NOMO-1 treated with dmso at 0.1 percent for 144 hours (cell line): ENCODE data around the gene CRYL1.

Source experiments
- DNase-seq: peaks from one replicate; lab custom pipeline; 2025; ENCODE audit not compliant: unreplicated experiment; lab: John Stamatoyannopoulos, UW

The CRYL1 gene

DNA sequence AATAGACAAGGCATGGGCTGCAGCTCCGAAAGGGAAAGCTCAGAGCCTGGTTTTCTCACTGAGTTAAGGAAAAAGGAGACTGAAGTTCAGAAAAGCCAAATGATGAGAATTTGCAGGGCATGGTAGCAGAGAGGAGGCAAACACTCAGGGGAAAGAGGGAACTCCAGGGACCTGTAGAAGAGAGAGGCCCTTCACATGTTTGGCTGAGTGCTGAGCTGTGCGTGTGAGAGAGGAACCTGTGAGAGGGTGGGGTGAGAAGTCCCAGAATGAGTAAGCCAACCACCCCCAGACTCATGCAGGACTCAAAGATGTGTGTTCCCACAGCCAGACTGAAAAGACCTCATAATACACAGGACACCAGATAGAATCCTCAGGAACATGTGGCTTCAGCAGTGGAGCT lies 2.8 kb upstream of the CRYL1 start:
- DNase-seq: no peak

DNA sequence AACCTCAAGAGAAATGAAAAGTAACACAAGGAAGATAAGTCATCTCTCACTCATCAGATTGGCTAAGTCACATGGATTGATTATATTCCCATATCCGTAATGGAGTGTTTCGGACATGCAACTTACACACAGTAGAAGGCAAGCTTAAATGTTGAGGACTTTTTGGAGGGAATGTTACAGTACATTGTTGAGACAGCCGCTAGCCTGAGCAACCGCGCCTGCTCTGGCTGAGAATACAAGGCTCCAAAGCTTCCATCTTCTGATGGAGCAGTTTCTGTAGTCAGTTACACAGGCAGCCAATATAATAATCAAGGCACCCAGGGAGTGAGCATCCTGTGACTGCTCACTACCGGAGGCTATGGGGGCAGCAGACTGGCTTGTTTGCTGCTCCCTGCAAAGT lies 1.0 kb upstream of the CRYL1 start:
- no peak for DNase-seq

DNA sequence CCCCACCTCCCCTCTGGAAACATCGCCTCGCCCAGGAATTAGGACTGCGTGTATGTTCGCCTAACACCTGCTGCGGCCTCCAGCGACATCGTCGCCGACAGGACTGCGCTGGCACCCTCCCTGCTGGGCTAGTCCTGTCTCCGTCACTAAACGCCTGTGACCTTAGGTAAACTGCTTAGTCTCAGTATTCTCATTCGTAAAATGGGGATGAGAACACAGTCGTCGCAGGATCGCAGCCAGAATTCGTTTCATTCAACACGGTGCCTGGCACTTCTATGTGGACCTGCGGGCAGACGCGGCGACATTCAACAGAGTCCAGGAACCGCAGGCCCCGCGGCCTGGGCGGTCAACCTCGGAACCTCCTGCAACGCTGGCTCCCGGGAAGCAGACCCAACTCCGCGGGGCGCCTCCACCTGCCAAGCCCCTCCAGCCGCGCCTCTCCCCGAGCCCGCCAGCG lies 485 bp downstream of the CRYL1 start:
- no peak for DNase-seq

DNA sequence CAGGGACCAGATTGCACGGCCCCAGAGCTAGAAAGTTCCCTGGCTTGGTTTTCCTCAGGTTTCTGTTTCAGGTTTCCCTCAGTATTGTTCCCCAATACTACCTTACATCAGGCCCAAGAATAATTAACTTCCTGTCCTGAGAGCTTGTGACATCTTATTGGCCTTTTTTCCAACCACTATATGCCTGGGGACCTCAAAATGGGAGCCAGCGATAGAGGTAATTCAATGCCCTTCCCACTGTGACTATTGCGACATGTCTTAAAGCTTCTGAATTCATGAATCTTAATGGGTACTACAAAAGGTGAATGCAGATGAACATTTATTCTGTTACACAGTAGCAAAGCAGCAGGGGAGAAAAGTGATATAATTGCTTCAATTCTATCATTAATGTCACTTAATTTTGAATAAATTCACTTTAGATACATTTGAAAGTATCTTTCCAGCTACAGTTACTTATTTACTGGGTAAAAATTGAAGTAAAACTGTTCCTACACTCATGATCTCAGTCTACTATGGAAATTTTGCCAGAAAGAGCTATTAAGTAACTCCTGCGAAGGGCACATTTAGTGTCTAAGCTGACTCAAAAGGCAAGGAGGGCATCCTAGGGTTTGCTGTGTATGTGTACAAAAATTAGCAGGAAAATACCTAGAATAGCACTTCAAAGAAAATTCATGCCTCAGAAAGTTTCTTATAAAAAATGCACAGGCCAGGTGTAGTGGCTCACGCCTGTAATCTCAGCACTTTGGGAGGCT lies 4.1 kb downstream of the CRYL1 start:
- DNase-seq: no peak

DNA sequence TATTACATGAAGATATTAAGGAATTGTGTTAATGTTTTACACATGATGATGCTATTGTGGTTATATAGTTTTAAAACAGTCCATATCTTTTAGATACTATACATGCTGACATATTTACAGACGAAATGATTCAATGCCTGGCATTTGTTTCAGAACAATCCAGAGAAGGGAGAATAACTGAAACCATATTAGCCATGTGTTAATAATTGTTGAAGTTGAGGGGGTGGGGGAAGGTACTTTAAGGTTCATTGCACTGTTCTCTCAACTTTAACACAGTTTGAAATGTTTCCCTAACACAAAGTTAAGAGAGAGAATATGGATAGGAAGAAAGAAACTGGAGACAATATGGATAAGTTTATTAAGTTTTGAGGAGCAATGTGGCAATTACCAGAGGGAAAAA lies 5.8 kb downstream of the CRYL1 start:
- no peak for DNase-seq

DNA sequence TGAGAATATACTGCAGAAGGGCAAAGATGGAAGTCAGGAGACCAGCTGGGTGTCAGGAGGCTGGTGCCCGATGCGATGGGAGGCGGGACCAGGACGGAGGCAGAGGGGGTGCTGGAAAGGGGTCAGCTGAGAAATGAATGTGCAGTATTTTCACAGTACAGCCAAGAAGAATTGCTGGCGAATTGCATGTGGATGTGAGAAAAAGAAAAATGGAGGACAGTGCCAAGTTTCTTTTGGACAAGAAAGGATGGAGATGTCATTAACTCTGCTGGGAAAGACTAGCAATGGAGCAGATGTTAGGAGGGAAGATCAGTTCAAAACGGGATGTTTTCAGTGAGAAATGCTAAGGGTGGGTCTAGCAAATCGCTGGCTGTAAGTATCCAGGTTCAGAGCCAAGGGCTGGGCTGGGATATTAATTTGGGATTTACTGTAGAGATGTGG lies 7.0 kb downstream of the CRYL1 start:
- DNase-seq: no peak

DNA sequence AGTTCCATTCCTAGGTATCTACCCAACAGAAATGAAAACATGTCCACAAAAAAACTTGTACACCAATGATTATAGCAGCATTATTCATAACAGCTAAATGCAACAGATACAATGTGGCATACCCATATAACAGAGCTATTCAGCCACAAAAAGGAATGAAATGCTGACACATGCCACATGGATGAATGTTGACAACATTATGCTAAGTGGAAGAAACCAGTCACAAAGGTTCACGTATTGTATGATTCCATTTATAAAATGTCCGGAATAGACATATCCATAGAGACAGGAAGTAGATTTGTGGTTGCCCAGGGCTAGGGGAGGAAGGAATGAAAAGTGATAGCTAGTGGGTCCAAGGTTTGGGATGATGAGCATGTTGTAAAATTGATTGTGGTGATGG lies 10.8 kb downstream of the CRYL1 start:
- DNase-seq: no peak

DNA sequence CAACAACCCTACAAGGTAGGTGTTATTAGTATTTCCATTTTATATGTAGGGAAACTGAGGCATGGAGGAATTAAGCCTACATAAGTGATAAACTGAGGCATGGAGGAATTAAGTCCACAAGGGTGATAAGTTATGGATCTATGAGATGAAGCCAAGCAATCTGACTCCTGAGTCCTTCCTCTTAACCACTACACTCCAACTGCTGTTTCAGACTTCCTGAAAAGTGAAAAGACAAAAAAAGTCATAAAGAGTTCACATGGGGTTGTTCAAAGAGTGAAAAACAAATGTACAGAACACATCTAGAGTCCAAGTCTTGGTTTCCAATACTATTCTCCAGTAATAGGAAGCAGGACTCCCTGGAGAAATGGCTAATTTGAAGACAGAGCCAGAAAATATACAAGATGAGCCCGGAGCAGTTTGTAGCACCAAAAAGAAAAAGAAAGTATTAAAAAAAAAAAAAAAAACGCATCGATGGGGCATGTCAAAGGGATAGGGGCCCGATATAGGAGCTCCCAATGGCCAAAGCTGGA lies 12.1 kb downstream of the CRYL1 start:
- no peak for DNase-seq

DNA sequence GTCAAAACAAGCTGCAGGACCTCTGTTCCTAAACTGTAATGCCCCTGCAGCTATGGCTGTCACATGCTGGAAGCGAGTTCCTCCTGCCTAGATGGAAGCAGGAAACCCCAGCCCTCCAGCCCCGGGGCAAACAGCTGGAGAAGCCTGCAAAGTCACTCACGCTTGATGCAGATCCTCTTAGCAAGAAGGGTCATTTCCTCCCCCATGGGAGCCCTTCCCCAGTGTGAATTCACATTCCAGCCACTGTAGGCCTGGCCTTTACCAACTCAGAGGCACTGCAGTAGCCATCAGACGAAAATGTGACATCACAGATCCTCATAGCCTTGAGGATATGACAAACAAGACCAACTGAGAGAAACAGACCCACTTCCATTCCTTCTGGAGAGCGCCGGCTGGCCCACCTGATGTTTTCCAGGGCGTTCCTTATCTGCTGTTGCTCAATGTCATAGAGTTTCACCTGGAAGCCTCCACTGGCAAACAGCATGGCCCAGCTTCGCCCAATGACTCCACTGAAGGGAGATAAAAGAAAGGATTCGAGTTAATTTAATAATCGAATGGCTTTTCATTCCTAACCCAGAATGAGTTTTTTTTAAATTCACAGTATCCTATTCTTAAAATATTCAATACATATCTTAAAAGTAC lies 13.5 kb downstream of the CRYL1 start:
- DNase-seq: no peak

DNA sequence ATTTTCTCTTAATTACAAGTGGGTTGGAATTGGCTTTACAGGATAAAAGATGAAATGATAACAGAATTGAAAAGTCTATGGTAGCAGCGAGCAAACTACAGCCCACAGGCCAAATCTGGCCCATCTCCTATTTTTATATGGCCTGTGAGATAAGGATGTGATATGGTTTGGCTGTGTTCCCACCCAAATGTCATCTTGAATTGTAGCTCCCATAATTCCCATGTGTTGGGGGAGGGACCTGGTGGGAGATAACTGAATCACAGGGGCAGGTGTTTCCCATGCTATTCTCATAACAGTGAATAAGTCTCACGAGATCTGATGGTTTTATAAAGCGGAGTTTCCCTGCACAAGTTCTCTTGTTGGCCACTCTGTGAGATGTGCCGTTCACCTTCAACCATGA lies 19.0 kb downstream of the CRYL1 start:
- DNase-seq: no peak

DNA sequence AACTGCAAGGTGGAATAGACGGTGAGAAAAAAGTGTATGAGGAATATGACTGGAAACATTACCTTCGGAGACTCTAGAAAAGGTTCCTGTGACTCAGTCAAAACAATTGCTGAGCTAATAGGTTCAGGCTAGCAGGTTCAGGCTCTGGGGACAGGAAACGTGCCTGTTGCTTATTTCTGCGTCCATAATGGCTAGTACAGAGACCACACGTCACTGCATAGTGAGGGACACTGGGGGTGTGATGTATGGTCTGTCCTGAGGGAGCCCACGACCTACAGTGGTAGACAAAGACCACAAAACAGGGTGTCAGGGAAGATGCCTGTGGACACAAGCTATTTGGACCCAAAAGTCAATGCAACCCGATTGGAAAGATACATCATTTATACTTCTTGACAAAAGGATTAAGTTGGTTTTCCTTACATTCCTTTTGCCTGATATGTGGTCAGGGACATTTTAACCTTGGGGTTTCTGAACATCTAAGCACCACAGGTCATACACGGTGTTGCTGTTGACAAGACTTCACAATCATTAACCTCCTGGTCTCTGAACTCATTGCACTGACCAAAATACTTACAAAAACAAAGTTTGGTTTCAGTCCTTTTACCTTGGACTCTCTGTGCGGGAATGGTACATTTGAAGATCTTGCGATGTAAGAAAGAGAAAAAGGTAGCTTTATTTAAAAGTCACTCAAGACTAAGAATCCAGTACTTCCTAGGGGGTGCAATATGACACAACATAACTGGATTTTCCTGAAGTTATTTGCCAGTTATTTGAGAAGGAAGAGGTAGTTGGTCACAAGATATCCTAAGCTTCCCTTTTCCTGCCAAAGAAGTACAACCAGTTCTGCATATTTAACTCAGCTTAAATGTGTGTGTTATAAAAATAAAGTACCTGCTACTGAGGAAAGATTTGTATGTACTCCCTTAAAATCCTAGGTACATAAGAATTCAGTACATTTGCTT lies 20.0 kb downstream of the CRYL1 start:
- DNase-seq: no peak

DNA sequence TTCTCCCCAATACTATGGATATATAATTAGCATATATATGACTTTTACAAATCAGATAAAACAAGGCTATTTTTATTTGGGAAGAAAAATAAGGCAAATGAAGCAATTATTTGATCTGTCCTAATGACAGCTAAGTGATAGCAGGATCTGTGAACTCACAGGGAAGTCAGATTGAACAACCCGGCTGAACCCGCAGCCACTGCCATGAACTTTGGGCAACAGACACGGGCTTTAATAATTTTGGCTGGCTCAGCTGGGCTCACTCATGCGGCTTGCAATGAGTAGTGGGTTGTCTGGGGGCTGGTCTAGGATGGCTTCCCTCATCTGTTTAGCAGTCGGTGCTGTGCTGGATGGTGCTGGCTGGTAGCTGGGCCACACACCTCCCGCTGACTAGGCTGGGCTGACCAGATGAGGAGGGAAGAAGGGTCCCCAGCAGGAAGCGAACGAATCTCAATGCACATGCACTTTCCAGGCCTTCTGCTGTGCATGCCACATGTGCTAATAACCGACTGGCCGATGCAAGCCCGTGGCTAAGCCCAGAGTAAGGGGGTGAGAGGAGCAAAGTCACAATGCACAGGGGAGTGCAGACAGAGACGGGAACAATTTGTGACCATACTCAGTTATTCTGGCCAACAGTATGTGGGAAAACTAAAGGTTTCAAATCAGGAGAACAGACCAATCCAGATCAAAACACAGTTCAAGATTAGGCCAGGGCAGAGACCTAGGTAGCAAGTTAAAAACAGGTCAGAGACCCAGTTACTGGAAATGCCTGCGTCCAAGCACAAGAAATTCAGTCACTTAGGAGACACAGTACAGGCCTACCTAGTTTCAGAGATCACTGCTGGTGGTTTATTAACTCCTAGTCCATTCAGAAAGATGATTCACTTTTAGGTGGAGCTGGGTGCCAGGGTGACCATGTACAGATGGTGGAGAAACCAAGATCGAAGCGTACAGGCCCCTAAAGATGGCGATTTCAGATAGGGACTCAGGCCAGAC lies 22.3 kb downstream of the CRYL1 start:
- no peak for DNase-seq

DNA sequence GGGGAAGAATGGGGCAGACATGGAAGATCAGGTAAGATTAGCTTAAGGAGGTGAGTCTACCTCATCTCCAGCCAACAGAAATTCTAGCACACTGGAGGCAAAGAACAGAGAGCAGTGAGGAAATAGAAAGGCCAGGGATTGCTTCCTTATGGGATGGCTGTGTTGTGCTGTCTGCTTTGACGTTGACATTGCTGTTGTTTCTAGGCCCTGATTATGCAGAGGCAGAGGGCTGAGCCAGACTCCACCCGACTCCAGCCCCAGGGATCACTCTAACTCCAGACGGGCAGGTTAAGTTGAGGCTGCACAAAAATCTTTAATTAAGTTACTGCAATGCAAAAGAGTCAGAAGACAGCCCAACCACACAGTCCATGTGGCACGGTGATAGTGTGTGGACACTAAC lies 24.1 kb downstream of the CRYL1 start:
- no peak for DNase-seq

DNA sequence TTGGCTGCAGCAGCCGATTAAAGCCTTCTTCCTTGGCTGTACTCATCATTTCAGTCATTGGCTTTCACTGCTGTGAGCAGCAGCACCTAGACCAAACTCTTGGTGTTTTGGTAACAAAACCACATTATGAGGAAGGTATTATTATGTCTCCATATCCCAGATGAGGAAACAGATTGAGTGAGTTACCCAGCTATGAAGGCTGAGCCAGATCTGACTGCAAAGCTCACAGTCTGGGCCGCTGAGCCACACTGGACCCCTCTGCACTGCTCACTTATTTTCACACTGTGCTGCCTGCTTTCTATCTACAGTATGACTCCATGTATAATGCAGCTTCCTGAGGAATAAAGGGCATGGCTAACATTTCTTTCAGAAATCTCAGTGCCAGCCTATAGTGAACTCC lies 24.5 kb downstream of the CRYL1 start:
- DNase-seq: no peak

DNA sequence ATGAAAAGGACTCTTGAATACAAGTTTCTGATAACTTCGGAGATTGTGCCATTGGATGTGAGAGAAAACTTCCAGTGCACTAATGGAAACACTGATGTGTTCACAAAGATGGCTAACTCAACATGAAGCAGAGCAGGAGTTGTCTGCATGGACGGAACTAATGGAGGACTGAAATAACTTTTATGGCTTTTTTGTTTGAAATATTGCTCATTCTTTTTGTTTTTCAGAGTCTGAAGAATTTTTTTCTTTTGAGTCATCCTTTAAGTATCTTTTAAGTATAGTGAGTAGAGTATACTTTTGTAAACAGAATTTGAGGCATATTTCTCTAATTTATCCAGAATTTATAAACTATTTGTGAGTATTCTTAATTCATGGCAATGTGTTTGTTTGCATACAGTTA lies 25.7 kb downstream of the CRYL1 start:
- DNase-seq: no peak

DNA sequence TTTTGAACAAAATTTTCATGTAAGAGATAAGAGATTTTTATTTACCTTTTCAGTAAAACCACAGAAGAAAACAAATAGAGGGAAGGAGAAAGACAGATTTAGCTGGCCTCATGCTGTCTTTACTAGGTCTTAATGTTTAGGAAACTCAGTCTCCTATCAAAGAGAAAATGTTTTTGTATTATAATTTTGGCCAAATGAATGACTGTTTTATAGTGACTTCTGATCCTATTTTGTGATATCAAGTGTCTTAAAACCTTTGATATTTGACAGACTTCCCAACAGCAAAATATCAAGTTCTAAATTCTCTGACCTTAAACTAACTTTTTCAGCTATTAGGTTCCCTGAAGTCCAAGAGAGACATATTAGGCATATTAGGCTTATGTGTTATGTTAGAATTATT lies 27.0 kb downstream of the CRYL1 start:
- DNase-seq: no peak

DNA sequence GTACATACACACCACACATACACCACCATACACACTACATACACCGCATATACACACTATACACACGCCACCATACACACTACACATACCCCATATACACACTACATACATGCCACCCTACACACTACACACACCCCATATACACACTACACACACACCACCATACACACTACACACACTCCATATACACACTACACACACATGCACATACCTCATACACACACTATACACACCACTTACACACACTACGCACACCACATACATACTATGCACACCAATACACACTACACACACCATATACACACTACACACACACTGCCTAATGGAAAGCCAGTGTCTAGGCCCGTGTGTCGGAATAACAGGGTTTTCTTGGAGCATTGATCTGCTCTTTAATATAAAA lies 27.5 kb downstream of the CRYL1 start:
- DNase-seq: no peak

DNA sequence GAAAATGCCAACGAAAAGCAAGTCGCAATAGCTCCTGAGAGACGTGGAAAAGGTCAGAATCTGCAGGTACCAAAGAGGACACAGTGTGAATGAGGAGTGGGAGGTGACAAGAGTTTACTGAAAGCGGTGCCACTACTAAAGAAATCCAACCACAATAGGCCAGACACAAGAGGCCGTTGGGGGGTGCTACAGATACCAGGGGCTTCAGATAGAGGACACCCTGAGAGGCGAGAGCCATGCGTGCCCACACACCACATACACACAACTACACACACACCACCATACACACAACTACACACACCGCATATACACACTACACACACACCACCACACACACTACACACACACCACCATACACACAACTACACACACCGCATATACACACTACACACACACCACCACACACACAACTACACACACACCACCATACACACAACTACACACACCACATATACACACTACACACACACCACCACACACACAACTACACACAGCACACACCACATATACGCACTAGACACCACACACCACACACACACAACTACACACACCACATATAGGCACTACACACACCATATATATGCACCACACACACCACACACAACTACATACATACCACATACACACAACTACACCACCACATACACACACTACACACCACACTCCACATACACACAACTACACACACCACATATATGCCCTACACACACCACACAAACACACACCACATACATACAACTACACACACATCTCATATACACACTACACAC lies 28.5 kb downstream of the CRYL1 start:
- no peak for DNase-seq
